ENCODE measurements around the gene ZNF385D.

Gene ZNF385D

GRCh38 chr3:21407743-21408142, 343.3 kb downstream of the ZNF385D start:
- no peak overlapping the region for H3K4me3 ChIP-seq (ENCODE audit: low read depth, low read length)
- no peak for DNase-seq (ENCODE audit: low read depth)
- no peak for TF ChIP-seq CTCF (IDR thresholded peaks at IDR 0.05; ENCODE audit: low read depth, low read length)
- no peak for TF ChIP-seq MYC (IDR thresholded peaks at IDR 0.05; ENCODE audit: low read depth, low read length)
- TF ChIP-seq POLR2A (IDR thresholded peaks at IDR 0.05; ENCODE audit: extremely low read depth, insufficient read length): no peak
- TF ChIP-seq MAX (IDR thresholded peaks at IDR 0.05; ENCODE audit: low read depth, low read length): no peak

GRCh38 chr3:21405671-21406667, 345.0 kb downstream of the ZNF385D start:
- TF ChIP-seq MAX (IDR thresholded peaks at IDR 0.05; ENCODE audit: low read depth, low read length) (no peak), POLR2A (IDR thresholded peaks at IDR 0.05; ENCODE audit: extremely low read depth, insufficient read length) (no peak), CTCF (IDR thresholded peaks at IDR 0.05; ENCODE audit: low read depth, low read length) (no peak), MYC (IDR thresholded peaks at IDR 0.05; ENCODE audit: low read depth, low read length) (no peak)
- no peak for DNase-seq (ENCODE audit: low read depth)
- H3K4me3 ChIP-seq (ENCODE audit: low read depth, low read length): no peak overlapping the region

GRCh38 chr3:21398461-21398860, 352.5 kb downstream of the ZNF385D start:
- TF ChIP-seq MAX (IDR thresholded peaks at IDR 0.05; ENCODE audit: low read depth, low read length) (no peak), CTCF (IDR thresholded peaks at IDR 0.05; ENCODE audit: low read depth, low read length) (no peak), MYC (IDR thresholded peaks at IDR 0.05; ENCODE audit: low read depth, low read length) (no peak), POLR2A (IDR thresholded peaks at IDR 0.05; ENCODE audit: extremely low read depth, insufficient read length) (no peak)
- H3K4me3 ChIP-seq (ENCODE audit: low read depth, low read length): no peak overlapping the region
- no peak for DNase-seq (ENCODE audit: low read depth)

- no peak for DNase-seq (ENCODE audit: low read depth)
- H3K4me3 ChIP-seq (ENCODE audit: low read depth, low read length): no peak overlapping the region
- TF ChIP-seq MYC (IDR thresholded peaks at IDR 0.05; ENCODE audit: low read depth, low read length): no peak
- no peak for TF ChIP-seq POLR2A (IDR thresholded peaks at IDR 0.05; ENCODE audit: extremely low read depth, insufficient read length)
- no peak for TF ChIP-seq MAX (IDR thresholded peaks at IDR 0.05; ENCODE audit: low read depth, low read length)
- no peak for TF ChIP-seq CTCF (IDR thresholded peaks at IDR 0.05; ENCODE audit: low read depth, low read length)
Measured at GRCh38 chr3:21393683-21394311, 357.2 kb downstream of the ZNF385D start.

GRCh38 chr3:21392526-21392925, 358.5 kb downstream of the ZNF385D start:
- TF ChIP-seq MAX (IDR thresholded peaks at IDR 0.05; ENCODE audit: low read depth, low read length) (no peak), MYC (IDR thresholded peaks at IDR 0.05; ENCODE audit: low read depth, low read length) (no peak), CTCF (IDR thresholded peaks at IDR 0.05; ENCODE audit: low read depth, low read length) (no peak), POLR2A (IDR thresholded peaks at IDR 0.05; ENCODE audit: extremely low read depth, insufficient read length) (no peak)
- DNase-seq (ENCODE audit: low read depth): no peak
- H3K4me3 ChIP-seq (ENCODE audit: low read depth, low read length): no peak overlapping the region

Data from NB4 (cell line).